GM19455 (cell line): Measurements from ENCODE around the gene CH25H.

Experiments
- ATAC-seq: cut with Tn5 transposase; IDR thresholded peaks from one replicate; pipeline ENCODE4 v1.9.1; 2021; ENCODE audit not compliant: unreplicated experiment

CH25H gene

GRCh38 chr10:89235073-89235798 is 28.1 kb upstream of the CH25H start:
- no peak for ATAC-seq

- ATAC-seq = no peak
Measured at GRCh38 chr10:89233033-89233432, 25.9 kb upstream of the CH25H start.

DNA sequence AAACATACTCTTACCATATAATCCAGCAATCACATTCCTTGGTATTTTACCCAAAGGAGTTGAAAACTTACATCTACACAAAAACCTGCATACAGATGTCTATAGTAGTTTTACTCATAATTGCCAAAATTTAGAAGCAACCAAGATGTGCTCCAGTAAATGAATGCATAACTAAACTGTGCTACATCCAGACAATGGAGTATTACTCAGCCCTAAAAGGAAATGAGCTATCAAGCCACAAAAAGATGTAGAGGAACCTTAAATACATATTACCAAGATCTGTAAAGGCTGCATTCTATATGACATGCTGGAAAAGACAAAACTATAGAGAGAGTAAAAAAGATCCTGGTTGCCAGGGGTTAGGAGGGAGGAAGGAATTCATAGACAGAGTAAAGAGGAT is 21.8 kb upstream of the CH25H start:
- ATAC-seq = no peak

- no peak for ATAC-seq
Measured at GRCh38 chr10:89228146-89228545, 21.0 kb upstream of the CH25H start.

GRCh38 chr10:89226891-89227290 is 19.8 kb upstream of the CH25H start:
- ATAC-seq = no peak

DNA sequence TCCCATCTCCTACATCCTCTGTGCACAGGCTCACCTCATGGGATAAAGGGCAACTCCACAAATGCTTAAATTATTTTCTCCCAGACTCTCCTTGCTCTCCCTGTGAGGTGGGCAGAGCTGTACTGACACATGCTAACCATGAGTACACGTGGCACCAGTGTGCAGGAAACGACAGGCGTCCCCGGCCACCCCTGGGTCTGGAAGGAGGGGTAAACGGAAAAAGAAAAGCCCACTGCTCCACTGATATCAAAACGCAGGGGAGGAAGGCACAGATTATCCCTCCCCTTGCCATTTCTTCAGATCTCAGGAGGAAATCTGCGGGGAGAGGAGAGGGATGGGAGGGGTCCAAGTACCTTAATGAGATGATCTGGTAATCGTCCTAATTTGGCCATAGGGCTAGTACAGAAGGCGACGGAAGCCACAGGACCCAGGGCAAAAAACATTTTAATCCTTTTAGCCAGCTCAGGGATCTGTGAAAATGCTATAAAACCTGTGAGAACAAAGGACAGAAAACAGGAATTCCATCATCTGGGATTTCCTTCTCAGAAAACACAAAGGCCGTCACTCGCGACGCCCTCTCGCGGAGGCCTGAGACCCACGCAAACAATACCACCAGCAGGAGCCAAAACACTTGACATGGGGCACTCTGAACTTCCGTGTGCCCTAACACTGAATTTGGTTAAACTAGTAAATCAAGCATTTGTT is 17.8 kb upstream of the CH25H start:
- ATAC-seq = no peak

DNA sequence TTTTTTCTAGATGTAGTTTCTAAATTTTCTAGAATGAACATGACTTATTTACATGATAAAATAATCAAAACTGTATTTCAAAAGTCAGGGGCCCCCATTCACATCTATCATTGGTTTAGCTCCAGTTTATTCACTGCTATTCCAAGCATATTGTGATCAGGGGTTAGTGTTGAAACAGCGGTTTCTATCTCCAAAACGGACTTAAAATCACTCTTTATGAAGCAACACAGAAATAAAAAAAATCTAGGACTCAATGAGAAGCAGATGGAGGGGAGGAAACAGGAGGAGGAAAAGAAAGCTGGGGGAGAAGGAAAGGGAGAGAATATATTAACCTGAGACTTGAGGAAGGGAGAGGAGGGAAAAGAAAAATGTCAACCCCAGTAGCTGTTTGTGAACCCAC is 14.8 kb upstream of the CH25H start:
- no peak for ATAC-seq

GRCh38 chr10:89219513-89220218 is 12.5 kb upstream of the CH25H start:
- ATAC-seq = no peak

GRCh38 chr10:89217057-89217990 is 10.2 kb upstream of the CH25H start:
- ATAC-seq = no peak

GRCh38 chr10:89216056-89216455 is 8.9 kb upstream of the CH25H start:
- ATAC-seq = no peak

- ATAC-seq = no peak
Measured at GRCh38 chr10:89215511-89215910, 8.4 kb upstream of the CH25H start.

- ATAC-seq = no peak
Measured at GRCh38 chr10:89214566-89215165, 7.5 kb upstream of the CH25H start.

DNA sequence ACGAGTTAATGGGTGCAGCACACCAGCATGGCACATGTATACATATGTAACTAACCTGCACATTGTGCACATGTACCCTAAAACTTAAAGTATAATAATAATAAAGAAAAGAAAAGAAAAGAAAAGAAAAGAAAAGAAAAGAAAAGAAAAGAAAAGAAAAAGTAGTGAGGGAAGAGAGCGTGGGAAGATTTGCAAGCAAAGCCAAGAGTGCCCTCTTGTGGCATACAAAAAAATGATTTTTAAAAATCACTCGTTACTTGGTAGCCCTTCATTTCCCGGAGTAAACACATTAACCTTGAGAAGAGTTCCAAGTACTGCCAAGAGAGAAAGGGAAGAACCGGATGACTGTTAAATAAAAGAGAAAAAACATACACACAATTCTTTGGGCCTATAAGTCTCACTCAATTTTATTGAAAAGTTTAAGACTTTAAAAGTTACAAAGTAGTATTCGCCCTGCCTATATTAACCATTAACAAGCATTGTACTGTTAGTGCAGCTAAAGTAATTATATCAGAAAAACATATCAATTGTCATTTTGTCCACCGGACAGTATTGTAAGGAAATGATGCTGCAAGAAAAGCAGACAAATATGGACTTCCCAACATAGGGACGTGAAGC is 6.2 kb upstream of the CH25H start:
- ATAC-seq = no peak

- no peak for ATAC-seq
Measured at GRCh38 chr10:89210794-89211425, 3.8 kb upstream of the CH25H start.

- no peak for ATAC-seq
Measured at GRCh38 chr10:89209718-89210117, 2.6 kb upstream of the CH25H start.

GRCh38 chr10:89207801-89208551 is 859 bp upstream of the CH25H start:
- ATAC-seq = no peak

- ATAC-seq = no peak
Measured at GRCh38 chr10:89206402-89207180, 526 bp downstream of the CH25H start.

DNA sequence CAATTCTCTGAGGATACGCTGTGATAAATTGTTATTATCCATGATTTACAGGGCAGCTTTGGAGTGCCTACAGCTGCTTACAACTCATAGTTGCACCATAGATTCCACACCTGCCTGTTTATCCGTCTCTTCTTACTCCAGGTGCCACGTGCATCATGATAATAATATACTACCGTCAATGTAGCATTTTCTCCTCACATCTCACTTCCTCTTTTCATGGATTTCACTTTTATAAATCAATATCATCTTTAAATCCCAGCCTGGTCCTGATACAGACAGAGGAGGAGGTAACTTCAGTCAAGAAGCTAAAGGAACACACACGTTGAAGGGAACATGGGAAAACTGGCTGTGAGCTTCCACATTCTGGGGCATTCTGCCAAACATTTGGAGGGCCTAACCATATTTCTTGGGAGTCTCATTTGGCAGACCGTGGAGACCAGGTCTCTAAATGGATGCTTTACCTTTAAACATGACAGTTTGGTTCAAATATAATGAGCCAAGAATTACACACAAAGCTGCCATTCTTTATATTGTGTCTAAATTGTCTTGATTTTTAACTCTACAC is 2.4 kb downstream of the CH25H start:
- no peak for ATAC-seq
